CD8-positive, alpha-beta memory T cell (primary cell): ENCODE data around the gene ETFA. TPM values are rescaled to one million over a fixed set of nuclear protein-coding genes. Genes with fewer than 3 reads are reported as not detected.
A peak's percentile ranks its signal among the peaks of the same experiment; 100 is the strongest.

Experiments used
- CTCF ChIA-PET: fragments of 350-600 bp; sonication (Branson Sonifier 250); formaldehyde crosslinking; loops from one replicate; lab custom pipeline; 2021; ENCODE audit warnings: antibody characterized with exemption; lab: Charles Lee
- POLR2A ChIA-PET: fragments of 350-600 bp; sonication (Branson Sonifier 250); formaldehyde crosslinking; loops from one replicate; lab custom pipeline; 2021; ENCODE audit warnings: antibody characterized with exemption; lab: Charles Lee
- DNase-seq, 5 donors: peaks; one replicate each; pipeline versions ENCODE4 v3.0.0 to v3.0.0-alpha.2; 2020 to 2022; ENCODE audit warnings: mixed read lengths in 1 of 5
- H3K27ac ChIP-seq: one replicate; pipeline ENCODE4 v1.7.0; 2013; ENCODE audit warnings: low read depth, mild to moderate bottlenecking, low read length, moderate library complexity
- H3K27me3 ChIP-seq: 2 replicates; pipeline ENCODE4 v1.7.0; 2013; ENCODE audit warnings: low read length, mild to moderate bottlenecking; ENCODE audit not compliant: insufficient read depth, poor library complexity, severe bottlenecking
- H3K36me3 ChIP-seq: 2 replicates; pipeline ENCODE4 v1.7.0; 2013; ENCODE audit warnings: mild to moderate bottlenecking, low read length, moderate library complexity; ENCODE audit not compliant: insufficient read depth
- H3K4me1 ChIP-seq: 2 replicates; pipeline ENCODE4 v1.7.0; 2013; ENCODE audit warnings: mild to moderate bottlenecking, low read length, moderate library complexity; ENCODE audit not compliant: insufficient read depth
- H3K4me3 ChIP-seq: 2 replicates; pipeline ENCODE4 v1.7.0; 2013; ENCODE audit warnings: mild to moderate bottlenecking, low read length
- H3K9me3 ChIP-seq: 2 replicates; pipeline ENCODE4 v1.7.0; 2013; ENCODE audit warnings: mild to moderate bottlenecking, low read length
- H3K27ac Mint-ChIP-seq, 8 donors: one replicate each; pipeline ENCODE4 v1.8.0; 2020 to 2021; ENCODE audit warnings: mixed read lengths in 8 of 8, mild to moderate bottlenecking in 6 of 8, inconsistent platforms in 3 of 8, moderate library complexity in 3 of 8
- H3K27me3 Mint-ChIP-seq, 2 donors: one replicate each; pipeline ENCODE4 v1.8.0; 2020 to 2021; ENCODE audit warnings: mixed read lengths in 2 of 2, mild to moderate bottlenecking in 1 of 2, moderate library complexity in 1 of 2
- H3K36me3 Mint-ChIP-seq, 3 donors: one replicate each; pipeline ENCODE4 v1.8.0; 2020 to 2021; ENCODE audit warnings: mixed read lengths in 3 of 3, inconsistent platforms in 1 of 3, mild to moderate bottlenecking in 1 of 3
- H3K4me1 Mint-ChIP-seq, 3 donors: one replicate each; pipeline ENCODE4 v1.8.0; 2020 to 2021; ENCODE audit warnings: mixed read lengths in 3 of 3, inconsistent platforms in 1 of 3, mild to moderate bottlenecking in 1 of 3
- H3K4me3 Mint-ChIP-seq, 7 donors: one replicate each; pipeline ENCODE4 v1.8.0; 2020 to 2021; ENCODE audit warnings: mixed read lengths in 7 of 7, mild to moderate bottlenecking in 6 of 7, moderate library complexity in 4 of 7, inconsistent platforms in 2 of 7
- H3K9me3 Mint-ChIP-seq, 5 donors: one replicate each; pipeline ENCODE4 v1.8.0; 2020 to 2022; ENCODE audit warnings: mixed read lengths in 5 of 5, mild to moderate bottlenecking in 3 of 5, moderate library complexity in 2 of 5, inconsistent platforms in 1 of 5
- polyA plus RNA-seq: library from polyadenylated mRNA; unstranded; fragments of 300-500 nt; fragmentation: Illumina TruSeq; gene quantifications from one replicate; pipeline ENCODE4 v1.2.3, GENCODE V29; 2021
- total RNA-seq, 2 experiments: library from RNA; stranded (reverse); gene quantifications; one replicate each; pipeline ENCODE4 v1.2.3, GENCODE V29; 2021

The ETFA gene
- 100 to 1,000 TPM; 176 to 178 TPM for total RNA-seq
- polyA plus RNA-seq: 122 TPM

DNA sequence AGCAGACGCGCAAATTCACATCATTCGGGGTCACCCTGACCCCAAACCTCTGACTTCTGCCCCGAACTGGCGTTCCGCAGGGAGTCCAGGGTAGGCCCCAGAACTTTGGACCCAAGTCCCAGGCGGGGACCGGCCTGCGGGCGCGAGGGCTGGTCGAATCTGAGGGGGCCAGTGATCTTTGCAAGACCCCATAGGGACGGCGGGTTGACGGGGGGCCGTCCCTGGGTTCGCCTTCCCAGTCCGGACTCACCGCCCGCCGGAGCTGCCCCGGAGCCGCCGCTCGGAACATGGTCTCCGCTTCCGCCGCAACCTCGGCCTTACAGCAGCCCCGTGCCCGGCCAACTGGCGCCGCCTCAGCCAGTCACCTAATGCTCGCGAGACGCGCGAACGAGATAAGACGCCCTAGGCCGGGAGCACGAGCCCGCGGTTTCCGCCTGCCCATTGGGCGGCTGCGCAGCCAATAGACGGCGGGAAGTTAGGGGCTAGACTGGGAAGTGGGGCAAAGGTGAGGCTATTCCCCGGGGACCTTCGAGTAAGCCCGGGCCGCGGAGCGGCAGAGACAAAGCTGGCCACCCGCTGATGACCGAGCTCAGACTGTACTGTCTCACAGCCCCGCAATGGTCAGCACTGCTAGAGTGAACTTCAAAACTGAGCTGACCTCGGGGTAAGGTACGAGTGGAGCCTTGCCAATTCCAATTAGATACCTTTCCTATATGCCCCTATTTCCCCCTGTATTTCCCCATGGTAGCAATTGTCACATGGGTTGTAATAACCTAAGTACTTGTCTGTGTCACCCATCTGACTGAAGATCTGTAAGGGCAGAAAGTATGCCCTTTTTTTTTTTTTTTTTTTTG, at the start of gene ETFA:
ETFA (minus strand) TSS at position 370 of the 854 bp plus-strand sequence; CDS start at position 289, 81 bp downstream.
- Histone ChIP-seq H3K4me3 (peak within 1 kb of the TSS; percentile 68), H3K4me1 (peaks cover 16% of the 10 kb centered on the region), H3K36me3 (no peaks in the 10 kb centered on the region), H3K27me3 (no peaks in the 10 kb centered on the region), H3K9me3 (no peaks in the 10 kb centered on the region), H3K27ac (peak within 1 kb of the TSS; percentile 86)
- peak within 1 kb of the TSS; percentile 63 to 93 (median 90) for H3K27ac Mint-ChIP-seq
- peak; percentile 78 to 93 (median 80) for DNase-seq
- H3K4me3 Mint-ChIP-seq: peak within 1 kb of the TSS; percentile 86 to 98 (median 93)
- ChIA-PET CTCF (no interaction called here), POLR2A (no interaction called here)
- peaks cover 24 to 52% (median 46%) of the 10 kb centered on the region in 3 donors for H3K4me1 Mint-ChIP-seq
- peaks cover 0 to 1% of the 10 kb centered on the region in 2 donors for H3K27me3 Mint-ChIP-seq
- H3K36me3 Mint-ChIP-seq: peaks cover 0 to 16% (median 0%) of the 10 kb centered on the region in 3 donors
- peaks cover 0 to 2% (median 0%) of the 10 kb centered on the region in 5 donors for H3K9me3 Mint-ChIP-seq

- POLR2A ChIA-PET: no interaction called here
- Histone ChIP-seq H3K36me3 (no peaks in the 10 kb centered on the region), H3K27me3 (no peaks in the 10 kb centered on the region), H3K27ac (no peak overlapping the region), H3K9me3 (no peaks in the 10 kb centered on the region), H3K4me1 (no peaks in the 10 kb centered on the region), H3K4me3 (no peak overlapping the region)
- H3K4me3 Mint-ChIP-seq: no peak overlapping the region
- peaks cover 0 to 9% (median 0%) of the 10 kb centered on the region in 3 donors for H3K36me3 Mint-ChIP-seq
- H3K9me3 Mint-ChIP-seq: no peaks in the 10 kb centered on the region
- no peak overlapping the region for H3K27ac Mint-ChIP-seq
- peaks cover 0 to 1% of the 10 kb centered on the region in 2 donors for H3K27me3 Mint-ChIP-seq
- CTCF ChIA-PET: no interaction called here
- DNase-seq: no peak
- H3K4me1 Mint-ChIP-seq: no peaks in the 10 kb centered on the region
Observed at GRCh38 chr15:76360416-76360815, 49.1 kb upstream of the ETFA start.

- H3K4me3 ChIP-seq: no peak overlapping the region
- DNase-seq: no peak
- no peaks in the 10 kb centered on the region for H3K4me1 ChIP-seq
- H3K27ac ChIP-seq: no peak overlapping the region
- Mint-ChIP-seq H3K9me3 (no peaks in the 10 kb centered on the region), H3K36me3 (peaks cover 0 to 8% (median 1%) of the 10 kb centered on the region in 3 donors), H3K27me3 (peaks cover 0 to 1% of the 10 kb centered on the region in 2 donors), H3K4me3 (no peak overlapping the region), H3K27ac (no peak overlapping the region), H3K4me1 (no peaks in the 10 kb centered on the region)
- POLR2A ChIA-PET: no interaction called here
- H3K9me3 ChIP-seq: no peaks in the 10 kb centered on the region
- CTCF ChIA-PET: no interaction called here
- no peaks in the 10 kb centered on the region for H3K27me3 ChIP-seq
- no peaks in the 10 kb centered on the region for H3K36me3 ChIP-seq
Observed at GRCh38 chr15:76359152-76359551, 47.9 kb upstream of the ETFA start.

- H3K27me3 Mint-ChIP-seq: peaks cover 0 to 1% of the 10 kb centered on the region in 2 donors
- POLR2A ChIA-PET: no interaction called here
- DNase-seq: no peak
Observed at GRCh38 chr15:76358453-76358852, 47.2 kb upstream of the ETFA start.

DNA sequence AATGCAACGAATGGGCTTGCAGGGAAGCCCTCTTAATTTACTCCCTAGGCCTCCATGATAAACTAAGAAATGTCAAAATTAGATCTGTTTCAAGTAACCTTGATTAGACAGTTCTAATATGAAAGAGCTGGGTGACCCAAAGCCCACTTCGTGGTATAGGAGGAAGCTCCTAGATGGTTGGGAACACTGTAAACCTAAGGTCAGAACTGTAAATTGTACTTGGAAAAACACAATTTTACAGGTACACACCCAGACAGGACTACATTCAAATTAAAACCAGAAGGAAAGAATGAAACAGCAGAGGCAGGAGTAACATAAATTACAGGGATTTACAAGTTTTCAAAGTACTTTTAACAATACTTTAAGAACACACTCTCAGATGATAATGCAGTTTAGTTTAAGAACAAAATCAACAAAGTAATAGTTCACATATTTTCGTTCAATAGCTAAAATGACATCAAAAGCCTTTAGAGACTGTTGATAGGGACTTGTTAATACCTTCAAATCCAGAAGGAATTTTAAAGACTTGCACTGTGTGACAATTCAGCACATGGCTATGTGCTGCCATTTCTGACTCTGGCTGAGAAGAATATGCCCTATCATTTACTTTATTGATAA, 43.7 kb upstream of the ETFA start:
- peaks cover 0 to 5% of the 10 kb centered on the region in 2 donors for H3K27me3 Mint-ChIP-seq
- CTCF ChIA-PET: no interaction called here
- POLR2A ChIA-PET: no interaction called here

More at GRCh38 chr15:76358453-76358852, 47.2 kb upstream of the ETFA start:
- Histone ChIP-seq H3K36me3 (no peaks in the 10 kb centered on the region), H3K4me3 (no peak overlapping the region), H3K27ac (no peak overlapping the region), H3K4me1 (no peaks in the 10 kb centered on the region), H3K9me3 (no peaks in the 10 kb centered on the region), H3K27me3 (no peaks in the 10 kb centered on the region)
- Mint-ChIP-seq H3K36me3 (peaks cover 0 to 8% (median 7%) of the 10 kb centered on the region in 3 donors), H3K9me3 (no peaks in the 10 kb centered on the region), H3K27ac (no peak overlapping the region), H3K4me3 (no peak overlapping the region), H3K4me1 (no peaks in the 10 kb centered on the region)
- CTCF ChIA-PET: no interaction called here

DNA sequence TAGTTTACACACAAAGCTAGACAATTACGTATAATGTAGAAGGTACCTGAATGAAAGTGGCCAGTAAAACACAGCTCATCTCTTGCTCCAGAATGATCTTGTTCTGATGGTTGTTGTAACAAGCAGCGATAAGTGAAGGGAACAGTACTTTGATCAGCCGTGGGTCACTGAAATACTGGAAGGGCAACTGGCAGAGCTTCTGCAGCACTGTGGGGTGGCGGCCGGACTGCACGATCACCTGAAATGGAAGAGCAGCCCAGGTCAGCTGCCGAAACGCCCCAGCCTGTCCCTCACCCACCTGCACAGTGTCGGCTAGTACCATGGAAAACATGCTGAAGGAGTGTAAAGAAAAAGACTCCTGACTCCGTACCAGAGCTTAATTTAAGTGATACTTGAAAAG, 42.6 kb upstream of the ETFA start:
- no peaks in the 10 kb centered on the region for H3K27me3 ChIP-seq
- peaks cover 0 to 5% of the 10 kb centered on the region in 2 donors for H3K27me3 Mint-ChIP-seq
- DNase-seq: no peak
- no peaks in the 10 kb centered on the region for H3K4me1 ChIP-seq
- H3K9me3 ChIP-seq: no peaks in the 10 kb centered on the region
- no peaks in the 10 kb centered on the region for H3K36me3 ChIP-seq
- H3K9me3 Mint-ChIP-seq: no peaks in the 10 kb centered on the region
- no peak overlapping the region for H3K27ac ChIP-seq
- H3K36me3 Mint-ChIP-seq: peaks cover 0 to 12% (median 10%) of the 10 kb centered on the region in 3 donors
- ChIA-PET POLR2A (no interaction called here), CTCF (no interaction called here)
- H3K27ac Mint-ChIP-seq: no peak overlapping the region
- H3K4me1 Mint-ChIP-seq: no peaks in the 10 kb centered on the region
- H3K4me3 Mint-ChIP-seq: no peak overlapping the region
- H3K4me3 ChIP-seq: no peak overlapping the region

More for the DNA sequence above, 43.7 kb upstream of the ETFA start:
- H3K4me3 ChIP-seq: no peak overlapping the region
- H3K27ac Mint-ChIP-seq: no peak overlapping the region
- peaks cover 0 to 12% (median 7%) of the 10 kb centered on the region in 3 donors for H3K36me3 Mint-ChIP-seq
- no peak overlapping the region for H3K4me3 Mint-ChIP-seq
- no peaks in the 10 kb centered on the region for H3K36me3 ChIP-seq
- H3K9me3 ChIP-seq: no peaks in the 10 kb centered on the region
- no peaks in the 10 kb centered on the region for H3K27me3 ChIP-seq
- H3K4me1 ChIP-seq: no peaks in the 10 kb centered on the region
- no peak for DNase-seq
- no peaks in the 10 kb centered on the region for H3K4me1 Mint-ChIP-seq
- no peaks in the 10 kb centered on the region for H3K9me3 Mint-ChIP-seq
- H3K27ac ChIP-seq: no peak overlapping the region

DNA sequence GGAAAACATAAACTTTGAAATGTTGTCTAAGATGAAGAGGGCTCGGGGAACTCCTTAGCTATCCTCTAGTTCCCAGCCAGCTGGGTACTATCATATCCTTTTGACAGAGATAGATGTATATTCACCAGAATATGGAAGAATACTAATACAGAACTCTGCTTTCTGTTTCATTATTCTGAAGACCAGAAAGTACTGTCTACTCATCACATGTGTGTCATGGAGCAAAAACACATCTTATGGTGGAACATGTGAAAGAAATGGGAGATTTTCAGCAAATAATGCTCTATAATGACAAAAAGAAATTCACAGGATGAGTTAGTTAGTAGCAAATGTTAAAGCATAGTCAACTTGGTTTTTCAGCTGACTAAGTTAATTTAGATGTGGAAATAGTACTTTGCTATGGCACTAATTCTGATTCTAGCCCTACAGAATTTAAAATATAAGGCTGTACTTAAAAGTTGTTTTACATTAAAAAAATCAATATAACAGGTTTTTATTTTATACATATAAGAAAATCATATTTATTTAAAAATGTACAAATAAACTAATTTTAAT, 41.8 kb upstream of the ETFA start:
- no peak for DNase-seq
- CTCF ChIA-PET: no interaction called here
- POLR2A ChIA-PET: no interaction called here
- no peak overlapping the region for H3K4me3 Mint-ChIP-seq
- Histone ChIP-seq H3K27me3 (no peaks in the 10 kb centered on the region), H3K36me3 (no peaks in the 10 kb centered on the region), H3K27ac (no peak overlapping the region), H3K4me3 (no peak overlapping the region), H3K4me1 (no peaks in the 10 kb centered on the region), H3K9me3 (no peaks in the 10 kb centered on the region)
- no peak overlapping the region for H3K27ac Mint-ChIP-seq
- peaks cover 3 to 14% (median 13%) of the 10 kb centered on the region in 3 donors for H3K36me3 Mint-ChIP-seq
- H3K27me3 Mint-ChIP-seq: peaks cover 3 to 8% of the 10 kb centered on the region in 2 donors
- no peaks in the 10 kb centered on the region for H3K4me1 Mint-ChIP-seq
- H3K9me3 Mint-ChIP-seq: no peaks in the 10 kb centered on the region
